K562 (cell line): ENCODE data around the gene PAIP2. TPM values are rescaled to one million over a fixed set of nuclear protein-coding genes. Genes with fewer than 3 reads are reported as not detected.

Source experiments
- BCL6 ChIP-seq: fragments of 250-450 bp; sonication (Bioruptor Pico); IDR thresholded peaks from 2 replicates; pipeline ENCODE4 v1.4.0; 2020
- EP400 ChIP-seq: fragments of 450-650 bp; IDR thresholded peaks from 2 replicates; pipeline ENCODE4 v1.6.1; 2017; ENCODE audit warnings: antibody characterized with exemption, mild to moderate bottlenecking, moderate library complexity
- RB1 ChIP-seq: fragments of 450-650 bp; IDR thresholded peaks from 2 replicates; pipeline ENCODE4 v1.6.1; 2017; ENCODE audit warnings: low read depth, mild to moderate bottlenecking
- RBM15 ChIP-seq: fragments of 200-400 bp; formaldehyde crosslinking; IDR thresholded peaks from 2 replicates; pipeline ENCODE4 v1.6.1; 2018; ENCODE audit warnings: mild to moderate bottlenecking, low read length, moderate library complexity; ENCODE audit not compliant: insufficient read depth
- TAF9B ChIP-seq: fragments of 450-650 bp; IDR thresholded peaks from 2 replicates; pipeline ENCODE4 v1.6.1; 2018; ENCODE audit warnings: mild to moderate bottlenecking; ENCODE audit not compliant: partially characterized antibody
- TFAM ChIP-seq: fragments of 250-450 bp; sonication (Bioruptor Pico); conservative IDR thresholded peaks from 2 replicates; pipeline ENCODE4 v1.5.0; 2021; ENCODE audit warnings: mild to moderate bottlenecking, moderate library complexity
- polyA plus RNA-seq, 8 experiments: library from polyadenylated mRNA; depleted of rRNA in 4 of 8; stranded (reverse) in 5 of 8; unstranded in 3 of 8; fragments of >200 nt; fragmentation: Nextera tagmentation in 2 of 8; fragmentation: Illumina TruSeq in 1 of 8; extraction: Ambion mirVana in 2 of 8; extraction: Trizol in 1 of 8; gene quantifications; 2 replicates each; pipeline versions ENCODE4 v1.2.1 to v1.2.3, GENCODE V29; 2011 to 2014; ENCODE audit warnings: inconsistent platforms in 1 of 8, missing spikeins in 1 of 8
- total RNA-seq, 7 experiments: library from RNA; depleted of rRNA in 6 of 7; stranded (reverse); fragments of >200 nt in 6 of 7; fragmentation: Illumina TruSeq in 2 of 7; extraction: Trizol in 2 of 7; gene quantifications; 2 replicates each; pipeline versions ENCODE4 v1.2.1 to v1.2.3, GENCODE V29; 2011 to 2021; ENCODE audit warnings: low replicate concordance in 1 of 7
- TF ChIP-seq, protein P1 (sequence below): fragments of 150-350 bp; conservative IDR thresholded peaks from 2 replicates; pipeline ENCODE4 v1.6.1; 2014; ENCODE audit warnings: low read length
- TF ChIP-seq, protein P2 (sequence below): fragments of 250-450 bp; sonication (Bioruptor Pico); IDR thresholded peaks from 2 replicates; pipeline ENCODE4 v1.8.0; 2022; ENCODE audit warnings: moderate library complexity, mild to moderate bottlenecking, inconsistent platforms
- TF ChIP-seq, protein P3 (sequence below): sonication (generic); formaldehyde crosslinking; IDR thresholded peaks from 2 replicates; pipeline ENCODE4 v1.8.1; 2023; ENCODE audit warnings: mild to moderate bottlenecking, missing genetic modification reagents
- TF ChIP-seq, protein P4 (sequence below): fragments of 450-650 bp; formaldehyde crosslinking; IDR thresholded peaks from 2 replicates; pipeline ENCODE4 v1.4.0; 2020; ENCODE audit warnings: mild to moderate bottlenecking, moderate library complexity
- TF ChIP-seq, protein P5 (sequence below): sonication (generic); IDR thresholded peaks from 2 replicates; pipeline ENCODE4 v1.6.1; 2016
- TF ChIP-seq, protein P6 (sequence below): sonication (generic); formaldehyde crosslinking; IDR thresholded peaks from 2 replicates; pipeline ENCODE4 v1.8.0; 2022; ENCODE audit warnings: missing genetic modification reagents, mild to moderate bottlenecking, moderate library complexity, borderline replicate concordance
- TF ChIP-seq, protein P7 (sequence below): fragments of 250-450 bp; sonication (Bioruptor Pico); IDR thresholded peaks from 2 replicates; pipeline ENCODE4 v1.8.0; 2021; ENCODE audit warnings: borderline replicate concordance, mild to moderate bottlenecking, moderate library complexity; ENCODE audit not compliant: poor library complexity, severe bottlenecking

The PAIP2 gene
- total and polyA plus RNA-seq, 9 of the 15 experiments (the other 6 are each of a cell fraction or from before 2014, with no cell fraction given) = 78.3 to 187 (median 128) TPM

DNA sequence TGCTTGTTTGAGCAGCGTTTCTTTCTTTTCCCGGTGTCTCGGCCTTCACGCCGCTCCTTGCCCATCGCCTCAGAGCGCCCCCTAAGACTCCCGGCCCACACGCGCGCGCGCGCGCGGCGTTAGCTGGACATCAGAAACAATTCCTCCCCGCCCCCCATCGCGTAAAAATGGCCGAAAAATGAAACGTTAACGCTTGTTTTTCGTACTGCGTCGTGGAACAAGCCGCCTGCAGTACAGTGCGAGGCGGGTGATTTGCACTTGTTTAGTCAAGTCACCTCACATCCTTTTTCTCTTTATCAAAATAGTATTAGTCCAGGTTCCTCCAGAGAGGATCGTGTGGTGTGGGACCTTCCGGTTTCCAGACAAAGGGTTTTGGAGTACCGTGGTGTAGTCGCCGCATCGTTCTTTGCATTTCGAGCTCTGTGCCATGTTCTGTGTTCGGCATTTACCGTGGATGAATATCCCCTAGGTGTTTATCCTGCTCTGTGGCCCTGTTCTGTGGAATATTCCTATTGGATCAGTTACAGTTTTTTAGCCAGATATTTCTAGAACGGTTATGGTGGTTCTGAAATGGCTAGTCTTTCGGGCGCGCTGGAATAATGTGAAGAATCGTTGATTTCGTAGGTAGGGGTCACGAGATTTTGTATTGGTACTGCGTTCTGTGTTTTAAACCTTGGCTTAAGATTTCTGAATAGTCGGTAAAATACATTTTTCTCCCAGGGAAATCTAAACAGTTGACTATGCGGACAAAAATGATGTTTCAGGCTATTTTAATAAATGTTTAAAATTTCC, 47.1 kb upstream of the PAIP2 start (continued):
- TF ChIP-seq BCL6 (CRISPR knock-in tag) (no peak), RBM15 (no peak), EP400 (peak; percentile 50; the same call in 1 of the 2 replicates), TAF9B (peak; percentile 19), TFAM (CRISPR knock-in tag) (no peak), RB1 (peak; percentile 49; the same call in 1 of the 2 replicates)
- TF ChIP-seq, protein P1, sequence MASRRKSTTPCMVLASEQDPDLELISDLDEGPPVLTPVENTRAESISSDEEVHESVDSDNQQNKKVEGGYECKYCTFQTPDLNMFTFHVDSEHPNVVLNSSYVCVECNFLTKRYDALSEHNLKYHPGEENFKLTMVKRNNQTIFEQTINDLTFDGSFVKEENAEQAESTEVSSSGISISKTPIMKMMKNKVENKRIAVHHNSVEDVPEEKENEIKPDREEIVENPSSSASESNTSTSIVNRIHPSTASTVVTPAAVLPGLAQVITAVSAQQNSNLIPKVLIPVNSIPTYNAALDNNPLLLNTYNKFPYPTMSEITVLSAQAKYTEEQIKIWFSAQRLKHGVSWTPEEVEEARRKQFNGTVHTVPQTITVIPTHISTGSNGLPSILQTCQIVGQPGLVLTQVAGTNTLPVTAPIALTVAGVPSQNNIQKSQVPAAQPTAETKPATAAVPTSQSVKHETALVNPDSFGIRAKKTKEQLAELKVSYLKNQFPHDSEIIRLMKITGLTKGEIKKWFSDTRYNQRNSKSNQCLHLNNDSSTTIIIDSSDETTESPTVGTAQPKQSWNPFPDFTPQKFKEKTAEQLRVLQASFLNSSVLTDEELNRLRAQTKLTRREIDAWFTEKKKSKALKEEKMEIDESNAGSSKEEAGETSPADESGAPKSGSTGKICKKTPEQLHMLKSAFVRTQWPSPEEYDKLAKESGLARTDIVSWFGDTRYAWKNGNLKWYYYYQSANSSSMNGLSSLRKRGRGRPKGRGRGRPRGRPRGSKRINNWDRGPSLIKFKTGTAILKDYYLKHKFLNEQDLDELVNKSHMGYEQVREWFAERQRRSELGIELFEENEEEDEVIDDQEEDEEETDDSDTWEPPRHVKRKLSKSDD = peak; percentile 58; the same call in 1 of the 2 replicates
- TF ChIP-seq, protein P2, sequence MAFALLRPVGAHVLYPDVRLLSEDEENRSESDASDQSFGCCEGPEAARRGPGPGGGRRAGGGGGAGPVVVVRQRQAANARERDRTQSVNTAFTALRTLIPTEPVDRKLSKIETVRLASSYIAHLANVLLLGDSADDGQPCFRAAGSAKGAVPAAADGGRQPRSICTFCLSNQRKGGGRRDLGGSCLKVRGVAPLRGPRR (CRISPR knock-in tag) = no peak
- TF ChIP-seq, protein P3, sequence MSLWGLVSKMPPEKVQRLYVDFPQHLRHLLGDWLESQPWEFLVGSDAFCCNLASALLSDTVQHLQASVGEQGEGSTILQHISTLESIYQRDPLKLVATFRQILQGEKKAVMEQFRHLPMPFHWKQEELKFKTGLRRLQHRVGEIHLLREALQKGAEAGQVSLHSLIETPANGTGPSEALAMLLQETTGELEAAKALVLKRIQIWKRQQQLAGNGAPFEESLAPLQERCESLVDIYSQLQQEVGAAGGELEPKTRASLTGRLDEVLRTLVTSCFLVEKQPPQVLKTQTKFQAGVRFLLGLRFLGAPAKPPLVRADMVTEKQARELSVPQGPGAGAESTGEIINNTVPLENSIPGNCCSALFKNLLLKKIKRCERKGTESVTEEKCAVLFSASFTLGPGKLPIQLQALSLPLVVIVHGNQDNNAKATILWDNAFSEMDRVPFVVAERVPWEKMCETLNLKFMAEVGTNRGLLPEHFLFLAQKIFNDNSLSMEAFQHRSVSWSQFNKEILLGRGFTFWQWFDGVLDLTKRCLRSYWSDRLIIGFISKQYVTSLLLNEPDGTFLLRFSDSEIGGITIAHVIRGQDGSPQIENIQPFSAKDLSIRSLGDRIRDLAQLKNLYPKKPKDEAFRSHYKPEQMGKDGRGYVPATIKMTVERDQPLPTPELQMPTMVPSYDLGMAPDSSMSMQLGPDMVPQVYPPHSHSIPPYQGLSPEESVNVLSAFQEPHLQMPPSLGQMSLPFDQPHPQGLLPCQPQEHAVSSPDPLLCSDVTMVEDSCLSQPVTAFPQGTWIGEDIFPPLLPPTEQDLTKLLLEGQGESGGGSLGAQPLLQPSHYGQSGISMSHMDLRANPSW (CRISPR knock-in tag) = no peak
- TF ChIP-seq, protein P4, sequence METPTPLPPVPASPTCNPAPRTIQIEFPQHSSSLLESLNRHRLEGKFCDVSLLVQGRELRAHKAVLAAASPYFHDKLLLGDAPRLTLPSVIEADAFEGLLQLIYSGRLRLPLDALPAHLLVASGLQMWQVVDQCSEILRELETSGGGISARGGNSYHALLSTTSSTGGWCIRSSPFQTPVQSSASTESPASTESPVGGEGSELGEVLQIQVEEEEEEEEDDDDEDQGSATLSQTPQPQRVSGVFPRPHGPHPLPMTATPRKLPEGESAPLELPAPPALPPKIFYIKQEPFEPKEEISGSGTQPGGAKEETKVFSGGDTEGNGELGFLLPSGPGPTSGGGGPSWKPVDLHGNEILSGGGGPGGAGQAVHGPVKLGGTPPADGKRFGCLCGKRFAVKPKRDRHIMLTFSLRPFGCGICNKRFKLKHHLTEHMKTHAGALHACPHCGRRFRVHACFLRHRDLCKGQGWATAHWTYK (CRISPR knock-in tag) = no peak
- TF ChIP-seq, protein P5, sequence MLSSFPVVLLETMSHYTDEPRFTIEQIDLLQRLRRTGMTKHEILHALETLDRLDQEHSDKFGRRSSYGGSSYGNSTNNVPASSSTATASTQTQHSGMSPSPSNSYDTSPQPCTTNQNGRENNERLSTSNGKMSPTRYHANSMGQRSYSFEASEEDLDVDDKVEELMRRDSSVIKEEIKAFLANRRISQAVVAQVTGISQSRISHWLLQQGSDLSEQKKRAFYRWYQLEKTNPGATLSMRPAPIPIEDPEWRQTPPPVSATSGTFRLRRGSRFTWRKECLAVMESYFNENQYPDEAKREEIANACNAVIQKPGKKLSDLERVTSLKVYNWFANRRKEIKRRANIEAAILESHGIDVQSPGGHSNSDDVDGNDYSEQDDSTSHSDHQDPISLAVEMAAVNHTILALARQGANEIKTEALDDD = 0 out of 2 replicates have a peak, but pooled peaks have one; percentile 13
- TF ChIP-seq, protein P6, sequence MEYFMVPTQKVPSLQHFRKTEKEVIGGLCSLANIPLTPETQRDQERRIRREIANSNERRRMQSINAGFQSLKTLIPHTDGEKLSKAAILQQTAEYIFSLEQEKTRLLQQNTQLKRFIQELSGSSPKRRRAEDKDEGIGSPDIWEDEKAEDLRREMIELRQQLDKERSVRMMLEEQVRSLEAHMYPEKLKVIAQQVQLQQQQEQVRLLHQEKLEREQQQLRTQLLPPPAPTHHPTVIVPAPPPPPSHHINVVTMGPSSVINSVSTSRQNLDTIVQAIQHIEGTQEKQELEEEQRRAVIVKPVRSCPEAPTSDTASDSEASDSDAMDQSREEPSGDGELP (CRISPR knock-in tag) = no peak
- TF ChIP-seq, protein P7, sequence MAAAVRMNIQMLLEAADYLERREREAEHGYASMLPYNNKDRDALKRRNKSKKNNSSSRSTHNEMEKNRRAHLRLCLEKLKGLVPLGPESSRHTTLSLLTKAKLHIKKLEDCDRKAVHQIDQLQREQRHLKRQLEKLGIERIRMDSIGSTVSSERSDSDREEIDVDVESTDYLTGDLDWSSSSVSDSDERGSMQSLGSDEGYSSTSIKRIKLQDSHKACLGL (CRISPR knock-in tag) = no peak
